HEK293T (cell line): ENCODE data around the gene CFAP97D2.

ENCODE experiments used
- BHLHE40 ChIP-seq: fragments of 450-650 bp; IDR thresholded peaks from 2 replicates; pipeline ENCODE4 v1.6.1; 2016; ENCODE audit warnings: mild to moderate bottlenecking, moderate library complexity, borderline replicate concordance
- CTBP1 ChIP-seq: fragments of 450-650 bp; IDR thresholded peaks from 2 replicates; pipeline ENCODE4 v1.6.1; 2016; ENCODE audit warnings: borderline replicate concordance
- FOXK2 ChIP-seq: fragments of 450-650 bp; IDR thresholded peaks from 2 replicates; pipeline ENCODE4 v1.6.1; 2016; ENCODE audit warnings: mild to moderate bottlenecking
- FOXM1 ChIP-seq: fragments of 450-650 bp; IDR thresholded peaks from 2 replicates; pipeline ENCODE4 v1.6.1; 2017; ENCODE audit warnings: mild to moderate bottlenecking, borderline replicate concordance
- HDGF ChIP-seq: fragments of 450-650 bp; IDR thresholded peaks from 2 replicates; pipeline ENCODE4 v1.6.1; 2017; ENCODE audit warnings: antibody characterized with exemption, borderline replicate concordance
- L3MBTL2 ChIP-seq: fragments of 450-650 bp; conservative IDR thresholded peaks from 2 replicates; pipeline ENCODE4 v1.6.1; 2016; ENCODE audit warnings: mild to moderate bottlenecking
- LEF1 ChIP-seq: fragments of 450-650 bp; IDR thresholded peaks from 2 replicates; pipeline ENCODE4 v1.6.1; 2017; ENCODE audit warnings: mild to moderate bottlenecking, borderline replicate concordance
- SUZ12 ChIP-seq: fragments of 450-650 bp; IDR thresholded peaks from 2 replicates; pipeline ENCODE4 v1.6.1; 2016; ENCODE audit warnings: mild to moderate bottlenecking
- ZNF384 ChIP-seq: fragments of 450-650 bp; IDR thresholded peaks from 2 replicates; pipeline ENCODE4 v1.6.1; 2016
- TF ChIP-seq, protein P1 (sequence below): fragments of 450-650 bp; IDR thresholded peaks from 2 replicates; pipeline ENCODE4 v1.6.1; 2016

DNA sequence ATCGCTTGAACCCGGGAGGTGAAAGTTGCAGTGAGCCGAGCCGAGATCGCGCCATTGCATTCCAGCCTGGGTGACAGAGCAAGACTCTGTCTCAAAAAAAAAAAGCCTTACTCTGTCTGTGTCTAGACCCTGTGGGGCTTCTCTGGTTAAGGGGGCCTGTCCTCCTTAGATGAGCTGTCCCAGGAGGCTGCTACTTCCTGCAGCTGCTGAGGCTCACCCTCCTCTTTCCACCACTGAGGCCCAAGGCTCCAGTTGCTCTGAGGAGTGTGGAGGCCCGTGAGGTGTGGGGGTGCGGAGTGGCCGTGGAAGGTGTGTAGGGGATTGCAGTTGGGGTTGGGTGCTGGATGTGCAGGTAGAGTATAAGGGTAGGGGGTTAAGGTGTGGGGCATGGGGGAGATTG, 24.6 kb upstream of the CFAP97D2 start:
- no peak for TF ChIP-seq CTBP1
- no peak for TF ChIP-seq LEF1
- TF ChIP-seq BHLHE40 = no peak
- no peak for TF ChIP-seq FOXM1
- no peak for TF ChIP-seq SUZ12
- no peak for TF ChIP-seq HDGF
- TF ChIP-seq, protein P1, sequence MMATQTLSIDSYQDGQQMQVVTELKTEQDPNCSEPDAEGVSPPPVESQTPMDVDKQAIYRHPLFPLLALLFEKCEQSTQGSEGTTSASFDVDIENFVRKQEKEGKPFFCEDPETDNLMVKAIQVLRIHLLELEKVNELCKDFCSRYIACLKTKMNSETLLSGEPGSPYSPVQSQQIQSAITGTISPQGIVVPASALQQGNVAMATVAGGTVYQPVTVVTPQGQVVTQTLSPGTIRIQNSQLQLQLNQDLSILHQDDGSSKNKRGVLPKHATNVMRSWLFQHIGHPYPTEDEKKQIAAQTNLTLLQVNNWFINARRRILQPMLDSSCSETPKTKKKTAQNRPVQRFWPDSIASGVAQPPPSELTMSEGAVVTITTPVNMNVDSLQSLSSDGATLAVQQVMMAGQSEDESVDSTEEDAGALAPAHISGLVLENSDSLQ = no peak
- no peak for TF ChIP-seq ZNF384
- TF ChIP-seq FOXK2 = no peak
- no peak for TF ChIP-seq L3MBTL2
